HEK293 (cell line): ENCODE measurements around the gene PCDHA10.

Experiments used
- CTCF ChIA-PET: fragments of 350-600 bp; formaldehyde crosslinking; extraction: SDS; loops from one replicate; lab custom pipeline; 2021; ENCODE audit warnings: antibody characterized with exemption; lab: Yijun Ruan, JAX
- POLR2A ChIA-PET: fragments of 300-600 bp; formaldehyde crosslinking; extraction: SDS; loops from one replicate; lab custom pipeline; 2020; ENCODE audit warnings: antibody characterized with exemption, inconsistent platforms; lab: Yijun Ruan, JAX
- H3K27ac ChIP-seq: fragments of 200-500 bp; sonication (Bioruptor generic); 2 replicates; pipeline ENCODE4 v1.5.1; 2014; ENCODE audit warnings: low read depth, low read length, control low read depth, inconsistent platforms; ENCODE audit errors: extremely low read depth
- H3K36me3 ChIP-seq, 2 experiments: fragments of 200-500 bp in 1 of 2; sonication (Bioruptor generic) in 1 of 2; 1 replicate in 1 of 2; 2 replicates in 1 of 2; pipeline ENCODE4 v1.5.1; 2014 to 2017; ENCODE audit warnings: inconsistent platforms in 2 of 2, low read length in 2 of 2; ENCODE audit not compliant: control insufficient read depth in 2 of 2, insufficient read depth in 1 of 2
- H3K4me1 ChIP-seq: fragments of 200-500 bp; sonication (Bioruptor generic); 2 replicates; pipeline ENCODE4 v1.5.1; 2014; ENCODE audit warnings: mild to moderate bottlenecking, low read length, inconsistent platforms; ENCODE audit not compliant: control insufficient read depth, insufficient read depth
- H3K4me3 ChIP-seq: 2 replicates; pipeline ENCODE4 v1.5.1; 2011; ENCODE audit warnings: low read depth, mild to moderate bottlenecking, control low read depth, low read length, moderate library complexity
- H3K9me3 ChIP-seq: fragments of 200-500 bp; sonication (Bioruptor generic); 2 replicates; pipeline ENCODE4 v1.5.1; 2014; ENCODE audit warnings: low read depth, low read length, inconsistent platforms; ENCODE audit not compliant: control insufficient read depth, insufficient read depth
- ELK4 ChIP-seq: IDR thresholded peaks from 2 replicates; pipeline ENCODE4 v1.6.1; 2011; ENCODE audit warnings: mild to moderate bottlenecking, low read depth, low read length, borderline replicate concordance
- INSM2 ChIP-seq: fragments of 450-650 bp; formaldehyde crosslinking; IDR thresholded peaks from 2 replicates; pipeline ENCODE4 v1.5.1; 2016; ENCODE audit warnings: missing biosample characterization, missing genetic modification characterization
- MYNN ChIP-seq: fragments of 450-650 bp; formaldehyde crosslinking; IDR thresholded peaks from 2 replicates; pipeline ENCODE4 v1.5.1; 2016; ENCODE audit warnings: missing biosample characterization, missing genetic modification characterization, borderline replicate concordance
- PRDM4 ChIP-seq: fragments of 450-650 bp; formaldehyde crosslinking; IDR thresholded peaks from 2 replicates; pipeline ENCODE4 v1.5.1; 2017; ENCODE audit warnings: missing biosample characterization, missing genetic modification characterization
- YY2 ChIP-seq: fragments of 450-650 bp; formaldehyde crosslinking; IDR thresholded peaks from 2 replicates; pipeline ENCODE4 v1.5.1; 2016; ENCODE audit warnings: missing biosample characterization, missing genetic modification characterization
- ZBTB7A ChIP-seq: fragments of 450-650 bp; formaldehyde crosslinking; IDR thresholded peaks from 2 replicates; pipeline ENCODE4 v1.5.1; 2016; ENCODE audit warnings: low read depth, missing biosample characterization, missing genetic modification characterization
- ZNF292 ChIP-seq: fragments of 450-650 bp; formaldehyde crosslinking; IDR thresholded peaks from 2 replicates; pipeline ENCODE4 v1.5.1; 2016; ENCODE audit warnings: low read depth, missing biosample characterization, missing genetic modification characterization, borderline replicate concordance
- ZNF394 ChIP-seq: fragments of 450-650 bp; formaldehyde crosslinking; IDR thresholded peaks from 2 replicates; pipeline ENCODE4 v1.5.1; 2016; ENCODE audit warnings: missing biosample characterization, missing genetic modification characterization, mild to moderate bottlenecking, moderate library complexity, borderline replicate concordance
- ZNF433 ChIP-seq: fragments of 450-650 bp; formaldehyde crosslinking; IDR thresholded peaks from 2 replicates; pipeline ENCODE4 v1.5.1; 2016; ENCODE audit warnings: missing biosample characterization, missing genetic modification characterization, low read depth
- ZNF510 ChIP-seq: fragments of 450-650 bp; formaldehyde crosslinking; IDR thresholded peaks from 2 replicates; pipeline ENCODE4 v1.5.1; 2018; ENCODE audit warnings: mild to moderate bottlenecking, missing genetic modification characterization, missing biosample characterization; ENCODE audit not compliant: insufficient replicate concordance
- ZNF571 ChIP-seq: fragments of 450-650 bp; formaldehyde crosslinking; IDR thresholded peaks from 2 replicates; pipeline ENCODE4 v1.5.0; 2017; ENCODE audit warnings: missing biosample characterization, missing genetic modification characterization
- ZNF580 ChIP-seq: fragments of 450-650 bp; formaldehyde crosslinking; IDR thresholded peaks from 2 replicates; pipeline ENCODE4 v1.5.1; 2016; ENCODE audit warnings: missing biosample characterization, missing genetic modification characterization
- ZNF596 ChIP-seq: fragments of 450-650 bp; IDR thresholded peaks from 2 replicates; pipeline ENCODE4 v1.5.0; 2018; ENCODE audit warnings: missing biosample characterization, mild to moderate bottlenecking, missing genetic modification characterization, moderate library complexity
- ZNF654 ChIP-seq: fragments of 450-650 bp; formaldehyde crosslinking; IDR thresholded peaks from 2 replicates; pipeline ENCODE4 v1.5.1; 2016; ENCODE audit warnings: low read depth, missing biosample characterization, missing genetic modification characterization

The PCDHA10 gene

GRCh38 chr5:140835622-140836510 is 19.8 kb upstream of the PCDHA10 start (continued):
- no peak for TF ChIP-seq ELK4

- TF ChIP-seq ZNF654 (peak; percentile 52), ZNF571 (no peak)
- no peaks in the 10 kb centered on the region for H3K4me1 ChIP-seq
- H3K36me3 ChIP-seq: no peaks in the 10 kb centered on the region
- no peaks in the 10 kb centered on the region for H3K9me3 ChIP-seq
- ChIA-PET CTCF (interaction anchor here (0.6 to 3.9 kb wide), 23 partner anchors 10 to 326 kb away, joined by 3 to 24 read pairs (median 4); partner anchors contain the start of genes PCDHA10, PCDHA13, PCDHA2 and PCDHA5), POLR2A (no interaction called here)
- no peak within 1 kb of the TSS for H3K27ac ChIP-seq
- H3K4me3 ChIP-seq: no peak within 1 kb of the TSS
Measured at GRCh38 chr5:140840978-140841962, 14.4 kb upstream of the PCDHA10 start, which contains the start of gene PCDHA8. TSS of gene PCDHA8 (plus strand) at chr5:140841187. CDS start at chr5:140841322, 135 bp downstream.

- Histone ChIP-seq H3K27ac (no peak overlapping the region), H3K4me1 (no peaks in the 10 kb centered on the region), H3K36me3 (no peaks in the 10 kb centered on the region), H3K4me3 (no peak overlapping the region), H3K9me3 (no peaks in the 10 kb centered on the region)
- POLR2A ChIA-PET: no interaction called here
- CTCF ChIA-PET: interaction anchor here (0.5 kb wide), 1 partner anchor 39 kb away, joined by 3 read pairs; the partner anchor contains the start of gene PCDHA13
- TF ChIP-seq ZNF394 (tag by site-specific recombination) (no peak), YY2 (tag by site-specific recombination) (no peak), ZNF510 (tag by site-specific recombination) (no peak), ZNF433 (no peak), ZNF580 (no peak), ZNF292 (no peak), MYNN (no peak), ZBTB7A (no peak), INSM2 (tag by site-specific recombination) (no peak), PRDM4 (tag by site-specific recombination) (no peak), ZNF596 (tag by site-specific recombination) (no peak)
Measured at GRCh38 chr5:140842798-140843733, 12.6 kb upstream of the PCDHA10 start.
